NCI-H2029 (cell line): ENCODE results near the gene PTPRC.

Source experiments
- DNase-seq: peaks from one replicate; lab custom pipeline; 2025; lab: John Stamatoyannopoulos, UW

Gene PTPRC

GRCh38 chr1:198620218-198620617 lies 18.6 kb upstream of the PTPRC start:
- DNase-seq = no peak

DNA sequence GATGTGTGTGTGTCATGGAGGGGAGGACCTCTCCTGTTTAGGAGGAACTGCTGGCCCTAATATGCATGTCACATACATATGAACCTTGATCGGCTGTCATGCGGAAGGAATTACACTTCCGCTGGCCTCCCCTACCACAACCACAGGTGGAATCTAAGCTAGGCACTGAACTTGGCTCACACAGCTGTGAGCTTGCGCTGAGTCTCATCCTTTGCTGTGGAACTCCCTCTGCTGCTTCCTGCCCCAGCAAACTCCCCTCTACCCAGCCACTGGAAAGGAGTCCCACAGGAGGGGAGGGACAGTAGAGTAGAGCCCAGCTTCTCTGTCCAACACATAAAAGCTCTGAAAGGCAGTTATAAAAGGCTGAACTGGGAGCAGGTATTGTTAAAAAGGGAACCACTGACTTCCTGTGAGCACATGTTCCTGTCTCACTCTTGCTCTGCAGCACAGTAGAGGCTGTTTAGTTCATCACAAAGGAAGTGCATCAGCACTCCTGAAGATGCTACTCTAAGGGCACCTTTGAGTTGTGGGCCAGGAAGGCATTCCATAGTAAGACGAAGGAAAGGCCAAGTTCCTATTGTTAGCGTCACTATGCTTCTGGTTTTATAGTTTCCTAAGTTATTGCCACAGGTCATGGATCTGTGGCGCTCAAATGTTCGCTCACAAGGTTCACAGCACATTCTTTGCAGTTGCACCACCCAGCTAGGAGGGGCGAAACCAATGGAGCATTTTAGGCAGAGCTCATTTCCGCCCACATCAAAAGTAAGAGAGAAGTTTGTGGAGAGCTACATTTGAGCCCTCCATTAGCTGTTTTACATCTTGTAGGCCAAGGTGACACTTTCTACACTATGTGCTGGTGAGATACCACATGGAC lies 17.7 kb upstream of the PTPRC start:
- DNase-seq = no peak

DNA sequence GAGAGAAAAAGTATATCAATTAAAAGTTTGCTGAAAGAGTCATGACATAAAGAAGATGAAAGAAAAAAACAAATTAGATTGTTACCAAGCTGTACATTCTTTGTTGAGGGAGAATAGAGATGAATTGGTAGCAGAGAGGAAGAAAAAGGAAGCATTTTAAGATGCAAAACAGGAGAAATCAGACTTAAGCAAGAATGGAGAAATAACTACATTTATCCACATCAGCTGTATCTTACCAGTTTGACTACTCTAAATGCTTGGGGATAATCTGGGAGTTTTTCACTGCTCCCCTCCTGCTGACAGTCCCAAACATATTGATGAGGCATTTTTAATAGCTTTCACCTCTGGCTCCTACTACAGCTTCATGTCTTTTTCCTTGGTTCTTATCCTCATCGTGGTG lies 16.8 kb upstream of the PTPRC start:
- DNase-seq = no peak

- DNase-seq = no peak
Measured at GRCh38 chr1:198623752-198624647, 14.8 kb upstream of the PTPRC start.

- no peak for DNase-seq
Measured at GRCh38 chr1:198624648-198624980, 14.2 kb upstream of the PTPRC start.

DNA sequence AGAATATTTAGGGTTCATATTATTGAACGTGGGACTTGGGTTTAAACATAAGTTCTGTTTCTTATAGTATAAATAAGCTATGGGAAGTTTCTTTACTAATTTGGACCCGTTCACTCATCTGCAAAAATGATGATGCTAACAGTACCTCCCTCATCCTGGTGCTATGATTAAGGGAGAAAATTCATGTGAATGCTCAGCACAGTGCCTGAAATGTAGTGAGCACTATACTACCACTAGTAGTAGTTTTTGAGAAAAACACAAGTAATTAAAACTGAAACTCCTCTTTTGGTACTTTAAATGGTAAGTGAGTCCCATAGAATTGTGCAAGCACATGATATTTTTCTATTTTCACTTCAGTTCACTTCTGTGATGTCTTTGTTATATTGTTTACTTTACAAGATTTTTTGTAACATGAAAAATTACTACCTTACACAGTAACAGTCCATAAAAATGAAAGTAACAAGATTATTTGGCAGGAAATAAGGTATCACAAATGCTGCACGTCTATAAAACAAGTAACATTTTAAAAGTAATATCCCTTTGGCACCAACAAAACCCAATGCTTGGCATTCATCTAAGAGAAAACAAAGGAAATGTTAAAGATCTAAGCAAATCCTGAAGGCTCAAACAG lies 11.3 kb upstream of the PTPRC start:
- DNase-seq = no peak

GRCh38 chr1:198628067-198628455 lies 10.8 kb upstream of the PTPRC start:
- no peak for DNase-seq

DNA sequence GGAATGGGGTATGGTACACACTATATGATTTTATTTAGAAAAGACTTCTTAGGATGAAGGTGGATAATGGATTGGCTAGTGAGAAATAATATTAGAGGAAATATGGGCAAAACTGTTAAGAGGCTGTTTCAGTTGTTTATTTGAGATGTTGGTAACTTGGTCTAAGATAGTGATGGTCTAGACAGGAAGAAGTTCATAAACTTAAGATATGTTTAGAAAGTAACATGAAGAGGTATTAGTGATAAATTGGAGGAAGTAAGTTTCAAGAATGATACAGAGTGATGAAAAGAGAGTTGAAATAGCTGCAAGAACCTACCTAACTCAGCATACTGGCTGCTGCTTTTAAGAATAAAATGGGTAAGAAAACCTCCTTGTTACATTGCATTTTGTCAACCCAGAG lies 9.2 kb upstream of the PTPRC start:
- no peak for DNase-seq

- no peak for DNase-seq
Measured at GRCh38 chr1:198630863-198631262, 8.0 kb upstream of the PTPRC start.

DNA sequence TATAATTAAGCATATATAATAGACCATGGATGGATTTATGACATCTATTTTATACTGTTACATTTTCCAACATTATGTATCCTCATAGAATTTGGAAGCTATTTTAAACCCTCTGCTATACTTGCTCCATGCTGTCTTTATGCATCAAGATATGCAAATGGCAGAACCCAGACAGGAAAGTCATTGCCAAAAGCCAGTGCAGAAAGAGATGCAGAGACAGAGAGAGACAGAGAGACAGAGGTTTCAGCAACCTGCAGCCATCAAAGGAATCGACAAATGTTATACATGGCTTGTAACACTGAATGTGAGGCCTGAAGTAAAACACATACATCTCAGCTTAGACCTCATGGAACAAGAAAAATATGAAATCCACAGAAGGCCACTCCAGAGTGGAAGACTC lies 7.5 kb upstream of the PTPRC start:
- no peak for DNase-seq

DNA sequence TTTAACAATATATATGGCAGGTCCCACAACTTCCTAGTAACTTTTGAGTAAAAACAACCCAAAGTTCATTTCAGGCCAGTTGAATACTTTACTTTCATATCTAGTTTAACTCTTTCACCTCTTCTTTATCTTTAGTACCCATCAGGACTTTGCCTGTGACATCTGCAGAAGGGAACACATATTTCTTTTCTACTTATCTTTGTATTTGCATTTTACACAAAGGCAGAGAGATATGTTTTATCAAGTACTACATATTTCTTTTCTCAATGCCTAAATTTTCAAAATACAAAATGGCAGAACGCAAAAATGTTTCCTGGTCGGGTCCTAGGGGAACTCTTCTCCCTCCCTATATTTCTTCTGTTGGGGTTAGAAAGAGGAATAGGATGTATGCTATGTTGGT lies 6.8 kb upstream of the PTPRC start:
- DNase-seq = no peak

GRCh38 chr1:198633675-198634121 lies 5.1 kb upstream of the PTPRC start:
- no peak for DNase-seq

DNA sequence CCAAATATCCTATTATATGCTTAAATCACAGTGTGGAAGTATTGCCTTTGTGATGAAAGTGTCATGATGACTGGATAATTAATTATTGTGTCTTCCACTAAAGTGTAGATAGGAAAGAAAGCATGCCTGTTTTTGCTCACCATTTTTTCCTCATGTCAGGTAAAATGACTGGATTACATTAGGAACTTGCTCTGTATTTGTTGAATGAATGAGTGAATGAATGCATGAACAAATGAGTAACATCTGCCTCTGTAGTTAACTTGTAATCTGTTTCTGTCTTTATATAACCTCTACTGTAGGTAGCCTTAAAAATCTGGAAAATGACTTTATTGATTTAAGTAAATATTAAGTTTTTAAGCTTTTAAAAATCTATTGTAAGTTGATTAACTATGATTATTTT lies 2.9 kb upstream of the PTPRC start:
- no peak for DNase-seq

DNA sequence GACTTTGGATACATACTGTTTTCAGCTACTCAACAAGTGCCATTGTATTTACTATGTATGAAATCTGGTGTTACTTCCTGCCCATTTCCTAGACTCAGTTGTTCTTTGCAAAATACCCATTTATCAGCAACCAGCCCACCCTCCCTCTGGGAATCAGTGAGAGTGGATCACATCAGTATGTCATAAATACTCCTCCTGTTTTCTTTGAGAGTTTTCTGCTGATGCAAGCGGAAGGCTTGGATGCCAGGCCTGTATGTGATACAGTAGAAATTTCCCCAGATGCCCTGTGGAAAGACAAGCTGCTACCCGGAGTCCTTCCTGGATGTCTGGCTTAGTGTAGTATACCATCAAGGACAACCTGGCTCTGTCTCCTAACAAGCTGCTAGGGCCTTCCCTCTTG lies 2.4 kb upstream of the PTPRC start:
- DNase-seq = no peak

DNA sequence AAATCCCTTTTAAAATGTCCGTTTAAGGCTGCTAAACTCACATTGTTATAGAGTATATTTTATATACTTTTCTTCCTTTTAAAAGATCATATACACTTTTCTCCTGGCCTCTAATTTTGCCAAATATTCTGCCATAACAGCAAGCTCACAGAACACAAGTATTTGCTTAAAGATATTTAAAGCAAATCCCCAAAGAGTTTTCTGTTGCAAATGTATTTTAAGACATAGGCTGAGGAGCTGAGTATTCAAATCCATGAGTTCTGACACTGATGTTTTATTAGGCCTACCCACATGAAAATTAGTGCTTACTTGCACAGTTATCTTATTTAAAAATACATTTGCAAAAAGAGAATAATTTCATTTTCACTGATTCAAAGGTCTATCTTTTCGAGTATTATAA lies 1.7 kb upstream of the PTPRC start:
- no peak for DNase-seq

GRCh38 chr1:198637916-198638437 lies 863 bp upstream of the PTPRC start:
- DNase-seq = no peak

DNA sequence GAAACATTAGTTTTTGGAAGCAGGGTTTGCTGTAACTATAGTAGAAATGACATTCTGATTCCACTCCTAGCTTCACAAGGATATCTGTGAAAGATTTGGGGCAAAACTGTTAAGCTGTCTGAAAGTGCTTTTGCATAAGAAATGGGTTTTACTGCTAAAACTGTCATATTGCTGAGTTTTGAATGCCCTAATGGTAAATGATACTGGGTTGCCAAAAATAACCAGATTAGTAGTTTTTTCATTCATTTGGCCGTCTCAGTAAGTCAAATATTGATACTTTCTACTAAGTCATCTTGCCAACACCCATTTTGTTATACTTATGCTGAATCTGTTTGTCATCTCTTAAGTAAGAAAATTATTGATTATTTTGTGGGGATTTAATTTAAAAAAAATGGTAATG lies 399 bp upstream of the PTPRC start:
- no peak for DNase-seq

GRCh38 chr1:198639671-198640143 lies 867 bp downstream of the PTPRC start:
- DNase-seq = no peak

DNA sequence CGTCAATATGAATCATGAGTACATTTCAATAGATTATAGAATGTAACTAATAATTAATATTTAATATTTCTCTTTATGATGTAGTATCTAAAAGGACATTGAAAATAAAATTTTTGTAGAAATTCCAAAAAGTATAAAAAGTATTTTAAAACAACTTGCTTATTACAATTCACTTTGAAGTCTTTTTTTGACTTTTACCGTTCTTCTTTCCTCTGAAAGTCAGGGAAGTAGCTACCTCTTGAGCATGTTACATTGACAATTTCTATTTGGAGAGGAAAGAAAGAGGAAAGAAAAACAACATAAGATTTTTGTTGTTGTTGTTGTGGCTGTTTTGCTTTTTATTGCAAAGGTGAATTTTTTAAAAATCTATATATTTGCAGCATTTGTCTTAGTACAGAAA lies 1.3 kb downstream of the PTPRC start:
- no peak for DNase-seq

DNA sequence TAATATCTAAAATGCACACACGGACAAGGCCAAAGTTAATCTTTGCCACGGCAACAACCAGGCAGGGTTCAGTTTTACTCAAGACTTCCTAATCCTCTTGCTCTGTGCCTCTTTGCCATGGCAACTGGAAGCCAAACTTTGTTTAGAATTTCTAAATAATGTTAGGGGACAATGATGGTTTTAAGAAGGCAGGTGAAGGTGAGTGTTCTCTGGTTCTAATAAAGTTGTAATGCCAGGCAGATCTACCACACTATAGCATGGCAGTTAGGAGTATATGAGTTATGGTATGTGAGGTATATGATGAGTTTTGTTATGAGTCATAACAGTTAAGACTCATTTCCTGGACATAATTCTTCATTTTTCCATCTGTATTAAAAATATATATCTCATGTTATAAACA lies 2.7 kb downstream of the PTPRC start:
- DNase-seq = no peak

- no peak for DNase-seq
Measured at GRCh38 chr1:198641966-198642668, 3.3 kb downstream of the PTPRC start.

DNA sequence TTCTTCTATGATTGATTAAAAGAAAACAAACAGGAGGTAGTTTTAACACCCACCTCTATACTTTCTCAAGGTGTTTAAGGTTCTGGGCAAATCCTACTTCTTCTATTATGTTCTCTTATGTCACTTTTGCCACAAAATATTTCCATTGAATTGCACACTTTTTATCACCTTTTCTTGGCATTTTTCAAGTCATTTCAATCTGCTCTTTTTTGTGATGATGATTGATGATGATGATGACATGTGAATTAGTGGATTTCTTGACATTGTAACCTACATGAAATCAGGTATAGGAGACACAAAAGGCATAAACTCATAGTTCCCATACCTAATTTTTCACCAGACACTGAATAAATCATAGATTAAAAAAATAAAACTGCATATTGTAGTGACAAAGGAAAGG lies 4.1 kb downstream of the PTPRC start:
- no peak for DNase-seq
